ENCODE results near the gene SVIL. TPM values are rescaled to one million over a fixed set of nuclear protein-coding genes. Genes with fewer than 3 reads are reported as not detected.
"Not testable (repeated sequence)": the region's sequence is repeated elsewhere in the genome, so short reads cannot be mapped to it uniquely, and the experiment has no call there.

The SVIL gene
- total RNA-seq, 1 experiment from 2014 or later = 23.7 TPM

GRCh38 chr10:29541422-29542210, 93.2 kb downstream of the SVIL start:
- no peak for DNase-seq (ENCODE audit: low read depth)

- DNase-seq (ENCODE audit: low read depth) = peak; percentile 63
Measured at GRCh38 chr10:29540016-29540415, 94.8 kb downstream of the SVIL start.

GRCh38 chr10:29539412-29539811, 95.4 kb downstream of the SVIL start:
- no peak for DNase-seq (ENCODE audit: low read depth)

GRCh38 chr10:29537799-29538198, 97.0 kb downstream of the SVIL start:
- peak; percentile 19 for DNase-seq (ENCODE audit: low read depth)

- not testable (repeated sequence) for DNase-seq (ENCODE audit: low read depth)
Measured at GRCh38 chr10:29536691-29537090, 98.1 kb downstream of the SVIL start.

GRCh38 chr10:29535778-29536453, 98.9 kb downstream of the SVIL start:
- no peak for DNase-seq (ENCODE audit: low read depth)

- peak; percentile 97 for DNase-seq (ENCODE audit: low read depth)
Measured at GRCh38 chr10:29535012-29535777, 99.6 kb downstream of the SVIL start.

GRCh38 chr10:29534590-29534989, 100.2 kb downstream of the SVIL start:
- no peak for DNase-seq (ENCODE audit: low read depth)

GRCh38 chr10:29533696-29534285, 101.0 kb downstream of the SVIL start:
- no peak for DNase-seq (ENCODE audit: low read depth)

GRCh38 chr10:29533046-29533445, 101.7 kb downstream of the SVIL start:
- DNase-seq (ENCODE audit: low read depth) = no peak

GRCh38 chr10:29532256-29532878, 102.4 kb downstream of the SVIL start:
- no peak for DNase-seq (ENCODE audit: low read depth)

- DNase-seq (ENCODE audit: low read depth) = no peak
Measured at GRCh38 chr10:29530112-29530976, 104.4 kb downstream of the SVIL start.

- DNase-seq (ENCODE audit: low read depth) = no peak
Measured at GRCh38 chr10:29529146-29529545, 105.6 kb downstream of the SVIL start.

- no peak for DNase-seq (ENCODE audit: low read depth)
Measured at GRCh38 chr10:29525762-29526161, 109.0 kb downstream of the SVIL start.

GRCh38 chr10:29524720-29525119, 110.1 kb downstream of the SVIL start:
- no peak for DNase-seq (ENCODE audit: low read depth)

- DNase-seq (ENCODE audit: low read depth) = no peak
Measured at GRCh38 chr10:29524294-29524693, 110.5 kb downstream of the SVIL start.

GRCh38 chr10:29522918-29523317, 111.9 kb downstream of the SVIL start:
- no peak for DNase-seq (ENCODE audit: low read depth)

- DNase-seq (ENCODE audit: low read depth) = peak; percentile 90
Measured at GRCh38 chr10:29522061-29522855, 112.5 kb downstream of the SVIL start.

- DNase-seq (ENCODE audit: low read depth) = no peak
Measured at GRCh38 chr10:29519659-29520058, 115.1 kb downstream of the SVIL start.

All from RPMI7951 (cell line).